Brain microvascular endothelial cell (primary cell): ENCODE data around the gene SV2A.
A peak's percentile ranks its signal among the peaks of the same experiment; 100 is the strongest.
"Not testable (repeated sequence)": the region's sequence is repeated elsewhere in the genome, so short reads cannot be mapped to it uniquely, and the experiment has no call there.

ENCODE experiments used
- DNase-seq: peaks from one replicate; pipeline ENCODE4 v3.0.0-alpha.2; 2020
- H3K27ac ChIP-seq: fragments of 250-450 bp; sonication (Bioruptor Pico); 2 replicates; pipeline ENCODE4 v1.5.1; 2020; ENCODE audit warnings: mild to moderate bottlenecking, moderate library complexity
- H3K27me3 ChIP-seq: fragments of 250-450 bp; sonication (Bioruptor Pico); replicated peaks from 2 replicates; pipeline ENCODE4 v1.5.1; 2020; ENCODE audit warnings: mild to moderate bottlenecking
- H3K36me3 ChIP-seq: fragments of 250-450 bp; sonication (Bioruptor Pico); replicated peaks from 2 replicates; pipeline ENCODE4 v1.5.1; 2020; ENCODE audit warnings: mild to moderate bottlenecking
- H3K4me3 ChIP-seq: 2 replicates; pipeline ENCODE4 v1.5.1; 2011; ENCODE audit warnings: low read depth, mild to moderate bottlenecking, control low read depth, low read length, moderate library complexity
- in situ Hi-C: cut with HindIII; loops from 2 replicates; pipeline ENCODE4 v1.10.0; 2017; ENCODE audit warnings: low sequenced_read_pairs, low pct_ligation_motif_present
- TF ChIP-seq, protein P1 (sequence below): IDR thresholded peaks from 2 replicates; pipeline ENCODE4 v1.5.1; 2011; ENCODE audit warnings: low read depth, mild to moderate bottlenecking, moderate library complexity, low read length, control low read depth, inconsistent platforms; ENCODE audit errors: missing control alignments

The SV2A gene

DNA sequence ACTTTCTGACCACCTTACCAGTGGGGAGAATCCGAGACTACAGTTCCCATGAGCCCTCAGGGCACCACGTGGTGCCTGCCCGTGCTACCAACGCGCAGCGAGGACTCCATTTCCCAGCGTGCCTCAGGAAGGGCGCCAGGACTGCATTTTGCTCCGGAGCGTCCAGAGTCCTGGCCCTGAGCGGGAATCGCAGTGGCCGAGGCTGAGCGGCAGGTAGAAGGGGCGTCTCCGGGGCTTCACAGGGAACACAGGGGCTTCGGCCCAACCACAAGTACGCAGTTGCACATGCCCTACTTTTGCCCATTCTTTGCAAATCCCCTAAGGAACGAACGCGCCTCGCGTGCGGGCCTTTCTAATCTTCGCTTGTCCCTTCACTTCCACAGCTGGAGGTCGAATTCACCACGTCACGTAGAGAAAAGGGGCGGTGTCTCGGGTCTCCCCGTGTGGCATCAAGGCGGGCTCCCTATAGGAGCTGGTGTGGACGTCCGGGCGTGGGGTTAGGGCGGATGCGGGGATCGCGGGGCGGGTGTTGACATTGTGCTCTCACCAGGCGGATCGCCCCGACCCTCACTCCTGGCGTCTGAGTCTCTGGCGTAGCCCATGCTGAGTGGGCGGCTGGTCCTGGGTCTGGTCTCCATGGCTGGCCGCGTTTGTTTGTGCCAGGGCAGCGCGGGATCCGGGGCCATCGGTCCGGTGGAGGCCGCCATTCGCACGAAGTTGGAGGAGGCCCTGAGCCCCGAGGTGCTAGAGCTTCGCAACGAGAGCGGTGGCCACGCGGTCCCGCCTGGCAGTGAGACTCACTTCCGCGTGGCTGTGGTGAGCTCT, 18.0 kb downstream of the SV2A start, which contains the start of gene BOLA1:
BOLA1 (plus strand) TSS at position 109 of the 825 bp plus-strand sequence; CDS start at position 601, 492 bp downstream.
- in situ Hi-C loops: no loop called here

GRCh38 chr1:149896575-149896974, 21.1 kb downstream of the SV2A start:
- H3K27ac ChIP-seq: no peak overlapping the region
- no peak overlapping the region for H3K4me3 ChIP-seq
- H3K27me3 ChIP-seq: no peaks in the 10 kb centered on the region
- DNase-seq: no peak
- peaks cover 3% of the 10 kb centered on the region for H3K36me3 ChIP-seq
- in situ Hi-C loops: no loop called here
- TF ChIP-seq, protein P1, sequence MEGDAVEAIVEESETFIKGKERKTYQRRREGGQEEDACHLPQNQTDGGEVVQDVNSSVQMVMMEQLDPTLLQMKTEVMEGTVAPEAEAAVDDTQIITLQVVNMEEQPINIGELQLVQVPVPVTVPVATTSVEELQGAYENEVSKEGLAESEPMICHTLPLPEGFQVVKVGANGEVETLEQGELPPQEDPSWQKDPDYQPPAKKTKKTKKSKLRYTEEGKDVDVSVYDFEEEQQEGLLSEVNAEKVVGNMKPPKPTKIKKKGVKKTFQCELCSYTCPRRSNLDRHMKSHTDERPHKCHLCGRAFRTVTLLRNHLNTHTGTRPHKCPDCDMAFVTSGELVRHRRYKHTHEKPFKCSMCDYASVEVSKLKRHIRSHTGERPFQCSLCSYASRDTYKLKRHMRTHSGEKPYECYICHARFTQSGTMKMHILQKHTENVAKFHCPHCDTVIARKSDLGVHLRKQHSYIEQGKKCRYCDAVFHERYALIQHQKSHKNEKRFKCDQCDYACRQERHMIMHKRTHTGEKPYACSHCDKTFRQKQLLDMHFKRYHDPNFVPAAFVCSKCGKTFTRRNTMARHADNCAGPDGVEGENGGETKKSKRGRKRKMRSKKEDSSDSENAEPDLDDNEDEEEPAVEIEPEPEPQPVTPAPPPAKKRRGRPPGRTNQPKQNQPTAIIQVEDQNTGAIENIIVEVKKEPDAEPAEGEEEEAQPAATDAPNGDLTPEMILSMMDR: no peak

More for the DNA sequence above, 18.0 kb downstream of the SV2A start, which contains the start of gene BOLA1:
- peak; percentile 87 for DNase-seq
- TF ChIP-seq, protein P1: no peak
- Histone ChIP-seq H3K4me3 (peak within 1 kb of the TSS; percentile 58), H3K27me3 (no peaks in the 10 kb centered on the region), H3K27ac (peak within 1 kb of the TSS; percentile 56), H3K36me3 (peaks cover 3% of the 10 kb centered on the region)

DNA sequence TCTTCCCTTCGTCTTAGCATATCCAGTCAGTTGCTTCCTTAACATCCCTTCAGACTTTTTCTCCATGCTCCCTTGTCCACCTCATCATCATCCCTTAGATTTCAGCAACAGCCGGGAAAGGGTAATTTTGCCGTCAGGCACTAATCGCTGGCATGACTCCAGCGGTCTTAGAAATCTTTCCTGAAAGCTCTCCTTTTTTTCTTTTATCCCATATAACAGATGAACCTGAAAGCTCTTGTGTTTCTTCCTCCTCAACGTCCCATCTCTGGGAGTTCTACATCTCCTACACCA, 28.7 kb downstream of the SV2A start:
- no peaks in the 10 kb centered on the region for H3K36me3 ChIP-seq
- TF ChIP-seq, protein P1: no peak
- in situ Hi-C loops: no loop called here
- H3K4me3 ChIP-seq: peak overlapping the region; percentile 53
- H3K27me3 ChIP-seq: no peaks in the 10 kb centered on the region
- H3K27ac ChIP-seq: peak overlapping the region; percentile 96
- DNase-seq: peak; percentile 24

GRCh38 chr1:149888247-149888998, 29.2 kb downstream of the SV2A start:
- peak; percentile 84 for DNase-seq
- in situ Hi-C loops: no loop called here

GRCh38 chr1:149887456-149888246, 30.0 kb downstream of the SV2A start:
- H3K27me3 ChIP-seq: no peaks in the 10 kb centered on the region
- peak overlapping the region; percentile 96 for H3K27ac ChIP-seq
- H3K4me3 ChIP-seq: peak overlapping the region; percentile 68
- peak; percentile 97 for DNase-seq
- H3K36me3 ChIP-seq: no peaks in the 10 kb centered on the region
- in situ Hi-C loops: no loop called here
- TF ChIP-seq, protein P1: no peak

More at GRCh38 chr1:149888247-149888998, 29.2 kb downstream of the SV2A start:
- Histone ChIP-seq H3K27ac (peak overlapping the region; percentile 96), H3K36me3 (no peaks in the 10 kb centered on the region), H3K4me3 (peak overlapping the region; percentile 53), H3K27me3 (no peaks in the 10 kb centered on the region)
- TF ChIP-seq, protein P1: peak; percentile 81

GRCh38 chr1:149887196-149887455, 30.5 kb downstream of the SV2A start:
- in situ Hi-C loops: not testable (repeated sequence)

More at GRCh38 chr1:149887196-149887455, 30.5 kb downstream of the SV2A start:
- not testable (repeated sequence) for DNase-seq, H3K27me3 ChIP-seq, H3K36me3 ChIP-seq
- peak overlapping the region; percentile 68 for H3K4me3 ChIP-seq
- H3K27ac ChIP-seq: peak overlapping the region; percentile 96
